Fibroblast of lung (primary cell): Measurements from ENCODE around the gene HIBADH. TPM values are rescaled to one million over a fixed set of nuclear protein-coding genes. Genes with fewer than 3 reads are reported as not detected.

Experiments
- DNase-seq, 2 donors: peaks; one replicate each; pipeline versions ENCODE4 v3.0.0 to v3.0.0-alpha.2; 2010; ENCODE audit warnings: low read depth in 2 of 2
- H2AFZ ChIP-seq: 2 replicates; pipeline ENCODE4 v1.5.1; 2012; ENCODE audit warnings: low read length, control low read depth, inconsistent platforms
- H3K27ac ChIP-seq: 2 replicates; pipeline ENCODE4 v1.5.1; 2011; ENCODE audit warnings: low read length, control low read depth; ENCODE audit not compliant: insufficient read depth
- H3K27me3 ChIP-seq: 2 replicates; pipeline ENCODE4 v1.5.1; 2011; ENCODE audit warnings: mild to moderate bottlenecking, low read length; ENCODE audit not compliant: control insufficient read depth, insufficient read depth
- H3K36me3 ChIP-seq: 2 replicates; pipeline ENCODE4 v1.5.1; 2011; ENCODE audit warnings: low read length; ENCODE audit not compliant: control insufficient read depth, insufficient read depth
- H3K4me1 ChIP-seq: 2 replicates; pipeline ENCODE4 v1.5.1; 2011; ENCODE audit warnings: low read length; ENCODE audit not compliant: control insufficient read depth, insufficient read depth; ENCODE audit errors: extremely low read depth
- H3K4me2 ChIP-seq: 2 replicates; pipeline ENCODE4 v1.5.1; 2011; ENCODE audit warnings: low read length, control low read depth; ENCODE audit not compliant: insufficient read depth; ENCODE audit errors: extremely low read depth
- H3K4me3 ChIP-seq, 4 experiments: fragments of 200-600 bp in 1 of 4; sonication (generic) in 1 of 4; replicated peaks in 1 of 4; 2 replicates each; pipeline ENCODE4 v1.5.1; 2011 to 2016; ENCODE audit warnings: low read length in 4 of 4, low read depth in 3 of 4, mild to moderate bottlenecking in 3 of 4, control low read depth in 2 of 4, inconsistent platforms in 1 of 4, mixed read lengths in 1 of 4; ENCODE audit not compliant: insufficient read depth in 1 of 4; ENCODE audit errors: control extremely low read depth in 1 of 4
- H3K79me2 ChIP-seq: 2 replicates; pipeline ENCODE4 v1.5.1; 2012; ENCODE audit warnings: mild to moderate bottlenecking, low read length, inconsistent platforms; ENCODE audit not compliant: control insufficient read depth, insufficient read depth
- H3K9ac ChIP-seq: 2 replicates; pipeline ENCODE4 v1.5.1; 2011; ENCODE audit warnings: mild to moderate bottlenecking, low read length, control low read depth; ENCODE audit not compliant: insufficient read depth
- H3K9me3 ChIP-seq: 2 replicates; pipeline ENCODE4 v1.5.1; 2012; ENCODE audit warnings: low read depth, low read length; ENCODE audit not compliant: control insufficient read depth, insufficient read depth
- H4K20me1 ChIP-seq: 2 replicates; pipeline ENCODE4 v1.5.1; 2011; ENCODE audit warnings: low read length; ENCODE audit not compliant: control insufficient read depth, insufficient read depth; ENCODE audit errors: extremely low read depth
- EZH2 ChIP-seq: IDR thresholded peaks from 2 replicates; pipeline ENCODE4 v1.5.1; 2012; ENCODE audit warnings: low read length, control low read depth, mild to moderate bottlenecking; ENCODE audit errors: missing control alignments
- polyA plus RNA-seq, 2 donors: library from polyadenylated mRNA; depleted of rRNA in 1 of 2; stranded (reverse) in 1 of 2; unstranded in 1 of 2; fragments of >200 nt; gene quantifications; 2 replicates each; pipeline ENCODE4 v1.2.1, GENCODE V29; 2011 to 2012; ENCODE audit warnings: missing spikeins in 1 of 2
- total RNA-seq: library from RNA; depleted of rRNA; stranded (reverse); fragments of >200 nt; gene quantifications from 2 replicates; pipeline ENCODE4 v1.2.1, GENCODE V29; 2014
- TF ChIP-seq, protein P1 (sequence below), 2 donors: IDR thresholded peaks in 1 of 2; conservative IDR thresholded peaks in 1 of 2; 1 replicate in 1 of 2; 2 replicates in 1 of 2; pipeline ENCODE4 v1.5.1; 2011 to 2012; ENCODE audit warnings: low read length in 2 of 2, control low read depth in 1 of 2, inconsistent platforms in 1 of 2, low read depth in 1 of 2, mild to moderate bottlenecking in 1 of 2

Gene HIBADH
- total and polyA plus RNA-seq, 2 donors (not counting 1 experiment from before 2014, with no cell fraction given) = 88.7 to 96.0 TPM

DNA sequence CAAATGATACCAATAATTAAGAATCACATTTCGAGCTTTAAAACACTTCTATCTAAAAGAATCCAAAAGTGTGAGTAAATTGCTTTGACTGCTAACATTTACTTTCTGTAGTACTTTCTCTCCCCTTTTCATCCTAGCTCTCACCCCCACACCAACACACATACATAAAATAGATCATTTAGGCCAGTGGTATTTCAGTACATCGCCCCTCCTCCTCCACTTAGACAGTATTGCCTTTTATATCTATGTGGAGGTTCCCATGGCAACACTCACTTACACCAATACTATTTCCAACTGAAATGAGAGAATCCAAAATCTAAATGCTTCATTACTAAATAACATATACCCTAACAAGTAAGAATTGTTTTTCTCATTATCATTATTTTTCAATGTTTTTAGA, 58.9 kb downstream of the HIBADH start:
- Histone ChIP-seq H3K4me2 (no peak overlapping the region), H2AFZ (no peak overlapping the region), H3K79me2 (no peaks in the 10 kb centered on the region), H3K9me3 (no peaks in the 10 kb centered on the region), H3K4me1 (peaks cover 2% of the 10 kb centered on the region), H4K20me1 (no peaks in the 10 kb centered on the region), H3K27ac (no peak overlapping the region), H3K9ac (no peak overlapping the region), H3K4me3 (no peak overlapping the region), H3K27me3 (no peaks in the 10 kb centered on the region), H3K36me3 (no peaks in the 10 kb centered on the region)
- DNase-seq = no peak
- TF ChIP-seq, protein P1, sequence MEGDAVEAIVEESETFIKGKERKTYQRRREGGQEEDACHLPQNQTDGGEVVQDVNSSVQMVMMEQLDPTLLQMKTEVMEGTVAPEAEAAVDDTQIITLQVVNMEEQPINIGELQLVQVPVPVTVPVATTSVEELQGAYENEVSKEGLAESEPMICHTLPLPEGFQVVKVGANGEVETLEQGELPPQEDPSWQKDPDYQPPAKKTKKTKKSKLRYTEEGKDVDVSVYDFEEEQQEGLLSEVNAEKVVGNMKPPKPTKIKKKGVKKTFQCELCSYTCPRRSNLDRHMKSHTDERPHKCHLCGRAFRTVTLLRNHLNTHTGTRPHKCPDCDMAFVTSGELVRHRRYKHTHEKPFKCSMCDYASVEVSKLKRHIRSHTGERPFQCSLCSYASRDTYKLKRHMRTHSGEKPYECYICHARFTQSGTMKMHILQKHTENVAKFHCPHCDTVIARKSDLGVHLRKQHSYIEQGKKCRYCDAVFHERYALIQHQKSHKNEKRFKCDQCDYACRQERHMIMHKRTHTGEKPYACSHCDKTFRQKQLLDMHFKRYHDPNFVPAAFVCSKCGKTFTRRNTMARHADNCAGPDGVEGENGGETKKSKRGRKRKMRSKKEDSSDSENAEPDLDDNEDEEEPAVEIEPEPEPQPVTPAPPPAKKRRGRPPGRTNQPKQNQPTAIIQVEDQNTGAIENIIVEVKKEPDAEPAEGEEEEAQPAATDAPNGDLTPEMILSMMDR (conservative IDR thresholded peaks at IDR 0.05 in 1 of 2, IDR thresholded peaks at IDR 0.05 in 1 of 2; ENCODE audit: low read depth in 1 of 2, low read length in 2 of 2) = no peak
- TF ChIP-seq EZH2 = no peak

DNA sequence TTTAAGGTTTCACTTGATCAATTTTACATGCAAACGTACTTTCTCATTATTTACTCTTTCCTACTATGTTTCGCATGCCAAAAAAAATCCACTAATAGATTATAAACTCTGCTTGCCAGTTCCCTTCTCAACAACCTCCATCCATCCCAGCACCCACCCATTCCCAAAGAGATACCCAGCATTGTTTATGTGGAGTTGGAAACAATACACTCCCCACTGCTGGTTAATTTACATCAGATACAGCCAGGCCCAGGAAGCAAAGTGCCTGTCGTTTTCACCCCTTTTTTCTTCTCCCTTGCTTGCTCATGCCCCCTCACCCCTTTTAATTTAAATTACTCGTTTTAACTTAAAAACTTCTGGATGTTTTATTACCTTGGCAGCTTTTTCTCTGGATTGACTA, 59.9 kb downstream of the HIBADH start:
- TF ChIP-seq, protein P1 (conservative IDR thresholded peaks at IDR 0.05 in 1 of 2, IDR thresholded peaks at IDR 0.05 in 1 of 2; ENCODE audit: low read depth in 1 of 2, low read length in 2 of 2) = no peak
- no peak for TF ChIP-seq EZH2
- Histone ChIP-seq H3K79me2 (no peaks in the 10 kb centered on the region), H2AFZ (no peak overlapping the region), H3K36me3 (no peaks in the 10 kb centered on the region), H3K27me3 (no peaks in the 10 kb centered on the region), H3K27ac (no peak overlapping the region), H3K9me3 (no peaks in the 10 kb centered on the region), H3K9ac (no peak overlapping the region), H4K20me1 (no peaks in the 10 kb centered on the region), H3K4me1 (peaks cover 2% of the 10 kb centered on the region), H3K4me2 (no peak overlapping the region), H3K4me3 (no peak overlapping the region)
- no peak for DNase-seq

DNA sequence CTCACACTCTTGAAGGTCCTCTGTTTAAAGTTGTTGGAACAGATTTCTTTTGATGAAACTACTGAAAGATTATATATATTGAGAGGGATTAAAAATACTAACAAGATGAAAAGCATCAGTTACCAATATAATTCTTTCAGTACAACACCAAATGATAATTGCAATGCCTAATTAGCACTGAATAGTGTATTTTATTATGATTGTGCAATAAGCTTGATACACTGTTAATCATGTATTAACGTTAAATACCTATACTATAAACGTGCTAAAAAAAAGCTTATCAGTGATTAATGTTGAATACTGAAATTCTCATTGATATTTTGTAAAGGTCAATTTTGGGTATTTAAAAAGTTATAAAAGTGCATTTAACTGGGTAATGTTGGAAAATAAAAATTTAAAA, 61.5 kb downstream of the HIBADH start:
- TF ChIP-seq EZH2 = no peak
- TF ChIP-seq, protein P1 (conservative IDR thresholded peaks at IDR 0.05 in 1 of 2, IDR thresholded peaks at IDR 0.05 in 1 of 2; ENCODE audit: low read depth in 1 of 2, low read length in 2 of 2) = no peak
- Histone ChIP-seq H3K4me3 (no peak overlapping the region), H3K9ac (no peak overlapping the region), H3K27ac (no peak overlapping the region), H3K79me2 (no peaks in the 10 kb centered on the region), H3K9me3 (no peaks in the 10 kb centered on the region), H3K36me3 (no peaks in the 10 kb centered on the region), H3K4me2 (no peak overlapping the region), H3K4me1 (no peaks in the 10 kb centered on the region), H2AFZ (no peak overlapping the region), H3K27me3 (no peaks in the 10 kb centered on the region), H4K20me1 (no peaks in the 10 kb centered on the region)
- no peak for DNase-seq
